Kidney glomerular epithelial cell (primary cell): ENCODE results near the gene CMKLR1.

Experiments
- DNase-seq: peaks from one replicate; lab custom pipeline; 2025; lab: John Stamatoyannopoulos, UW

CMKLR1 gene

GRCh38 chr12:108361606-108362005 is 22.5 kb upstream of the CMKLR1 start:
- DNase-seq, result no peak

GRCh38 chr12:108360487-108360886 is 21.4 kb upstream of the CMKLR1 start:
- peak; percentile 82 for DNase-seq

DNA sequence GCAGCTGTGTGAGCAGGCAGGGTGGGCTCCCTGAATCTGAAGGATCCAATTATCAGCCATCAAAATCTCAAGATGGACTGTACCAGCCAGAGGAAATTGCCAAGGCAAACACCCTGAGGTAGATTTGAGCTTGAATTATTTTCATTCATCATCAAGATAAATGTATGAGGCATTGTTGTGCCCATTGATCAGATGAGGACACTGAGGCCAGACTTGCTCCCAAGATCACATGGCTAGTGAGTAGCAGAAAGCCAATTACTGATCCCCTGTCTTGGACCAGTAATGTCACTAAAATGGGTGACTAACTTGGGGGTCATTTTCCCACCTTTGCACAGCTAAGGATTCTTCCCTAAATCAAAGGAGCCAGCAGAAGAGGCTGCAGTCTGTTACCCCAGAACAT is 20.9 kb upstream of the CMKLR1 start:
- DNase-seq, result no peak

DNA sequence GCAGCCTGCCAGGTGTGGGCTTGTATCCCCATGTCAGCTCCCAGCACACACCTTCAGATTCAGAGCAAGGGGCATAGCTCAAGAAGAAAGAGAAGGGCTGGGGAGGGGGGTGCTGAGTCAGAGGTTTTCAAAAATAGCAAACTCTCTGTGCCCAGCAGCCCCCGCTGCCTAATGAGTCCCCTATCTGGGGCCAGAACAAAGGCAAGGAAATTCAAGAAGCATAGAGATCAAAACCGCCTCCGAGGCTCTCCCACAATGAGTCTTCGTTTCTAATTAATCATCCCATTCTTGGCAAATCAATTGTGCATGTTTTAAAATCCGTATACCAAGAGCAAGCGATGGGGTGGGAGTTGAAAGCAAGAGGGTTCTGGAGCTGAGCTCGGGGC is 19.5 kb upstream of the CMKLR1 start:
- no peak for DNase-seq

- no peak for DNase-seq
Measured at GRCh38 chr12:108357834-108358579, 18.9 kb upstream of the CMKLR1 start.

- no peak for DNase-seq
Measured at GRCh38 chr12:108356835-108357806, 18.0 kb upstream of the CMKLR1 start.

DNA sequence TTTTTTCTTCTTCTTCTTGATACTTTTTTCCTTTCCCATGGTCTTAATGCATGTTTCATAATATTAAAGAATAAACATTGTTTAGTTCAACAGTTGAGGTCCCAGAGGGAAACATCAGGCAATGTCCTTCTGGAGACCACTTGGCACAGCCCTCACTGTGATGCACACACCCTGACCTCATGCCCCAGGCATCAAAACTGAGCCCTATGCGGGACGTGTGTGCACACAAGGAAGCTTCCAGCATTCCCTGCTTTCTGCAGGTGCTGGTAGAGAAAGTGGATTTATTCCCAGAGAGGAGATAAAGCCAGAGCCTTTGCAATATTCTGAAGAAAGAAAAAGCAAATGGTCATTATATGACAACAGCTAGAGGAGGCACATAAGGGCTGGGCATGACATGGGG is 16.0 kb upstream of the CMKLR1 start:
- no peak for DNase-seq

GRCh38 chr12:108352591-108352990 is 13.5 kb upstream of the CMKLR1 start:
- no peak for DNase-seq

GRCh38 chr12:108350511-108350910 is 11.4 kb upstream of the CMKLR1 start:
- DNase-seq, result no peak

- DNase-seq, result no peak
Measured at GRCh38 chr12:108349278-108349688, 10.2 kb upstream of the CMKLR1 start.

DNA sequence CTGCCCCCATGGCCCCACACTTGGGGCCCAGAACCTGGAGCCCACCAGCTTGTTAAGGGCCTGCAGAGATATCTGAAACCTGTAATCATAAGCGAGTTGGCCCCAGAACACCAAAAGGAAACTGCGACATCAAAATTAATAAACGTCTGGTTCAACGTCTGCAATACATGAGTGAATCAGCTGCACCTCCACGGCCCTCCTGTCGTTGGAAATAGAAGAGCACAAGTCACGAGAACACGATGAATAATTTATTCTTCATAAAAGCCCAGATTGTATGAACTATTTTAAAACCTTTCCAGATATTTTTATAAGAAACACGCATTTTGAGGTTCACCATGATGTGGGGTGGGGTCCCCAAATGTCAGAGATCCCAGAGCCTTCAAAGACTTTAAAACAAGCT is 9.7 kb upstream of the CMKLR1 start:
- DNase-seq, result no peak

DNA sequence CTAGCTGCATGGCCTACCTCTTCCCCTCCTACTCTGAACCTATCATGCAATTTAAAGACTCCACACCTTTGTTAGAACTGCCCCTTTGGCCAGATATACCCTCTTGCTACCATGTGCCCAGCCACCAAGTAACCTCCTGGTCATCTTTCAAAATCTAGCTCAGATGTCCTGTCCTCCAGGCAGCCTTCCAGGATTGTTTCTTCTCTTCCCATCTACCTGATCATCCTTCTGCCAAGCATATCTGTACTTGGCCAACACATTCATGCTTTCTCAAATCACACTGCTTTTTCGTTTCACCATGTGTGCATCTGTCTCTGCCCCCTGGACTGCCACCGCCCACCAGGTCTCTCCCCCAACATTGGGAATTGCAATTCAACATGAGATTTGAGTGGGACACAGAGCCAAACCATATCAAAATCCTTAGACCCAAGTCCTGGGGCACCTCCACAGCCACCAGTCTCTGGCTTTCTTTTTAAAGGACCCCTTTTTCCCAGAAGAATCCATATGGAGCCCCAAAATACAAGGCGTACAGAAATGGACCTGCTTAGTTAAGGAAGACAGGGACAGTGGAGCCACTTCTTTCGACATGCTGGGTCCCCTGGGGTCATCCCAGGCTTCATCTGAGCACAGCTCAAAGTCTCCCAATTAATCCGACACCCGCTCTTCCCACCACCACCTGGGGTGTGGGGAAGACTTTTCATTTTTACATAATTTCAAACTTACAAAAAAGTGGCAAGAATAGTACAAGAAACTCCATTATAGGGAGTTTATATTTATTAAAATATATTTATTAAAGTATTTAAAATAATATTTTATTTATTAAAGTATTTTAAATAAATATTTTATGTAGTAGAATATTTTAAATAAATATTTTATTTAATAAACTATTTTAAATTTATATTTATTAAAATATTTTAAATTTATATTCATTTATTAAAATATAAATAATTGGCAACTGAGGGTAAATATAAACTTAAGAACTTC is 7.9 kb upstream of the CMKLR1 start:
- DNase-seq, result no peak

DNA sequence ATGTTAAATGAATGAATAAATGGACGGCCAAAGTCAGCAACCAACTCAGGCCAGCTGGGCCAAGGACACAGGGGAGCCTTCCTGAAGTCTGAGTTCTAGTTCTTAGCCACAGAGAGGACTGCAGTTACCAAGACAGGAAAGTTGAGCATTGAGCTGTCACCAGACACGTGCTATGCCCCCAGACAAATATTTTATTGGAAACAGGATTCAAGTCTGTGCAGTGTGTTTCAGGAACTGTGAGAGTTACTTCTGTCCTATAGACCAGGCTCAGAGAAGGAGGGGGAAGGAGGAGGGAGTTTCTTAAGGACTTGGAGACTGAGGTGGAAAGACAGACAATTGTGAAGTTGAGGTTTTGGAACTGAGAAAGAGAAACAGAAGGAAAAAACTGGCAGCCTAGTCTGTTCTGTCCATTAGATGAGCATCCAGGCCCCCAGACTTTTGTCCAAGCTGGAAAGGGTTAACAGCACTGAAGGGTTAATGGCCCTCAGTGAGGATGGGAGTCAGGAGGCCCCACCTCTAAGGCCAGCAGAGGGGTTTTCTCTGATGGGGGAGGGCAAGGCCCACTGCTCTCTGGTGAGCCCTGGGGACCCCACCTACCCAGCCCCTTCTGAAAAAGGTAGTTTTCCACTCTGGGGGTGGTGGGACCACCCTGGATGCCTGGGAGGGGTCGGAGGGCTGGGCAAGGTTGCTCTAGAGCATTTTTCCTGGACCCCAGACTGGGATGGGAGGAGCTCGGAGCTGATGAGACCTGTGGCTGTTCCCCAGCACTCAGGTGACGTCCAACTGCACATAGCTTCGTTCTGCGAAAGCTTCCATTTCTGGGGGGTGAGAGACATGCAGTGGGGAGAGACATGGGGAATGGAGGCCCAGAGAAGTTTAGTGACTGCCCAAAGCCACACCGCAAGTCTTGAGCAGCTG is 6.9 kb upstream of the CMKLR1 start:
- no peak for DNase-seq

DNA sequence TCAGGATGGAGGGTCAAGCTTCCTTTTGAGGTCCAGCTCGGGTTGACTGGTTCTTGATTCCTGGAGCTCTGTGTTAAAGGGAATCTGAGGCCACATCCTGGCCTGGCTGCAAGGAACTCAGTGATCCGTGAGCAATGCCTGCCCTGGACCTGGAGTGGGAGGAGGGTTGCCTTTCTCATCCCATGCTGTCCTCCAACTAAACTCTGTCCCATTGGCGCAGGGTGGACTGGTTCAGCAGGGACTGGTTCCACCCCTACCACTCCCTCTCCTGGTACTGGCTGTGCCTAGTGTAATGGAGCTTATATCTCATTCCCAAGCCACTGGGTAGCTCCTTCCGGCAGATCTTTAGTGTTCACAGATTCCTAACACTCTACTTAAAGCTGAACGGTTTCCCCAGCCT is 3.9 kb upstream of the CMKLR1 start:
- no peak for DNase-seq

GRCh38 chr12:108341854-108342847 is 3.0 kb upstream of the CMKLR1 start:
- no peak for DNase-seq

- no peak for DNase-seq
Measured at GRCh38 chr12:108341356-108341755, 2.2 kb upstream of the CMKLR1 start.

DNA sequence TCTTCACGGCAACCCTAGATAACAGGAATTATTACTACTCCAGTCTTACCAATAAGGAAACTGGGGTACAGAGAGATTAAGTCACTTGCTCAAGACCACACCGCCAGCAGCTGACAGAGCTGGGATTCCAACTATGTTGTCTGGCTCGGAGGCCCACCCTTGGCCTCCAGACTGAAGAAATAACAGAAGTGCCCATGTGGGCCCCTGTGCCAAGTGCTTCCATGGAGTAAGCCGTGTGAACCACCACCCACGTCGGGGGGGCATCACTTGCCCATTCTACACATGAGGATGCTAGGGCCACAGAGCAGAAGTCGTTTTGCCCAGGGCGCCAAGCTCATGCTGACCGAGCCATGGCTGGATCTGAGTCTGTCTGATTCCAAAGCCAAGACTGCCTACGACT is 926 bp upstream of the CMKLR1 start:
- DNase-seq, result no peak

GRCh38 chr12:108337235-108338223 is 1.6 kb downstream of the CMKLR1 start:
- DNase-seq, result no peak
